Endothelial cell of umbilical vein (primary cell): Measurements from ENCODE around the gene CLEC17A. TPM values are rescaled to one million over a fixed set of nuclear protein-coding genes. Genes with fewer than 3 reads are reported as not detected.

ENCODE experiments used
- BruUV-seq: library from RNA; stranded (reverse); fragments of 400-500 nt; replicated peaks from 2 replicates; lab custom pipeline; 2021; lab: Mats Ljungman, UMichigan
- CTCF ChIA-PET: fragments of 300-600, 350-600 bp; sonication (Branson Sonifier 250); formaldehyde crosslinking; loops from one replicate; lab custom pipeline; 2021; ENCODE audit warnings: antibody characterized with exemption, inconsistent platforms; lab: Charles Lee
- POLR2A ChIA-PET: fragments of 300-600, 350-600 bp; sonication (Branson Sonifier 250); formaldehyde crosslinking; loops from one replicate; lab custom pipeline; 2021; ENCODE audit warnings: antibody characterized with exemption, inconsistent platforms; lab: Charles Lee
- DNase-seq: peaks from one replicate; pipeline ENCODE4 v3.0.0-alpha.2; 2011; ENCODE audit warnings: low read depth, low spot score
- FAIRE-seq: peaks from 2 replicates; lab custom pipeline; 2011; peaks lifted over from hg19 to GRCh38; lab: Jason Lieb, UNC
- H2AFZ ChIP-seq: 2 replicates; pipeline ENCODE4 v1.6.0; 2012; ENCODE audit warnings: low read depth, low read length, control low read depth, inconsistent platforms
- H3K27ac ChIP-seq: 2 replicates; pipeline ENCODE4 v1.5.1; 2011; ENCODE audit warnings: low read depth, mild to moderate bottlenecking, control low read depth, low read length, moderate library complexity; ENCODE audit not compliant: insufficient read depth
- H3K27me3 ChIP-seq, 2 experiments: 2 replicates each; pipeline versions ENCODE4 v1.6.0 to v1.6.1; 2011; ENCODE audit warnings: low read length in 2 of 2, mixed read lengths in 1 of 2; ENCODE audit not compliant: control insufficient read depth in 2 of 2, insufficient read depth in 2 of 2
- H3K36me3 ChIP-seq, 2 experiments: 2 replicates in 1 of 2; 3 replicates in 1 of 2; pipeline ENCODE4 v1.5.1; 2011; ENCODE audit warnings: low read length in 2 of 2, mild to moderate bottlenecking in 1 of 2, moderate library complexity in 1 of 2; ENCODE audit not compliant: control insufficient read depth in 2 of 2, insufficient read depth in 2 of 2; ENCODE audit errors: extremely low read depth in 1 of 2
- H3K4me1 ChIP-seq: 3 replicates; pipeline ENCODE4 v1.5.1; 2011; ENCODE audit warnings: mild to moderate bottlenecking, low read length; ENCODE audit not compliant: control insufficient read depth, insufficient read depth; ENCODE audit errors: extremely low read depth
- H3K4me2 ChIP-seq: 2 replicates; pipeline ENCODE4 v1.6.1; 2011; ENCODE audit warnings: low read length, control low read depth, mixed read lengths; ENCODE audit not compliant: insufficient read depth
- H3K4me3 ChIP-seq, 3 experiments: fragments of 200-600 bp in 1 of 3; sonication (generic), shearing (Covaris generic) in 1 of 3; replicated peaks in 1 of 3; 2 replicates each; pipeline ENCODE4 v1.5.1; 2011 to 2016; ENCODE audit warnings: control low read depth in 3 of 3, low read length in 3 of 3, mild to moderate bottlenecking in 2 of 3, inconsistent platforms in 1 of 3, low read depth in 1 of 3, moderate library complexity in 1 of 3; ENCODE audit not compliant: insufficient read depth in 1 of 3
- H3K79me2 ChIP-seq: 2 replicates; pipeline ENCODE4 v1.6.0; 2012; ENCODE audit warnings: low read length, inconsistent platforms; ENCODE audit not compliant: control insufficient read depth, insufficient read depth
- H3K9ac ChIP-seq: replicated peaks from 2 replicates; pipeline ENCODE3; 2011; ENCODE audit warnings: low read length, control low read depth; ENCODE audit not compliant: insufficient read depth; ENCODE audit errors: extremely low read depth
- H3K9me1 ChIP-seq: replicated peaks from 3 replicates; pipeline ENCODE4 v1.6.0; 2011; ENCODE audit warnings: mild to moderate bottlenecking, low read length; ENCODE audit not compliant: control insufficient read depth, insufficient read depth; ENCODE audit errors: extremely low read depth
- H3K9me3 ChIP-seq: replicated peaks from 2 replicates; pipeline ENCODE4 v1.5.1; 2012; ENCODE audit warnings: low read length, inconsistent platforms; ENCODE audit not compliant: control insufficient read depth, insufficient read depth
- H4K20me1 ChIP-seq: replicated peaks from 2 replicates; pipeline ENCODE3; 2011; ENCODE audit warnings: mild to moderate bottlenecking, low read length; ENCODE audit not compliant: control insufficient read depth, insufficient read depth; ENCODE audit errors: extremely low read depth
- CTCF ChIP-seq, 2 donors: IDR thresholded peaks; 1 replicate in 1 of 2; 2 replicates in 1 of 2; pipeline ENCODE4 v1.5.1; 2011; ENCODE audit warnings: low read length in 2 of 2, mild to moderate bottlenecking in 2 of 2, moderate library complexity in 2 of 2, control low read depth in 1 of 2, inconsistent platforms in 1 of 2, low read depth in 1 of 2; ENCODE audit not compliant: insufficient read depth in 1 of 2; ENCODE audit errors: extremely low read depth in 1 of 2
- FOS ChIP-seq: IDR thresholded peaks from 2 replicates; pipeline ENCODE4 v1.6.1; 2011; ENCODE audit warnings: mild to moderate bottlenecking, low read length, moderate library complexity, borderline replicate concordance; ENCODE audit not compliant: insufficient read depth
- GATA2 ChIP-seq: IDR thresholded peaks from 2 replicates; pipeline ENCODE4 v1.7.0; 2011; ENCODE audit warnings: low read depth, mild to moderate bottlenecking, moderate library complexity, mixed read lengths, low read length; ENCODE audit not compliant: insufficient read length, insufficient read depth
- MAX ChIP-seq: IDR thresholded peaks from 2 replicates; pipeline ENCODE4 v1.6.1; 2011; ENCODE audit not compliant: insufficient read depth, insufficient read length
- MYC ChIP-seq: IDR thresholded peaks from one replicate; pipeline ENCODE4 v1.6.1; 2011; ENCODE audit warnings: mild to moderate bottlenecking, low read depth, low read length
- POLR2AphosphoS5 ChIP-seq: IDR thresholded peaks from 2 replicates; pipeline ENCODE4 v1.6.1; 2012; ENCODE audit warnings: low read depth, mild to moderate bottlenecking, control low read depth, low read length, moderate library complexity; ENCODE audit not compliant: insufficient read depth
- dilution Hi-C: fragments of 300-500 bp; cut with MboI; formaldehyde crosslinking; loops from one replicate; pipeline ENCODE4 v1.15.0; 2019; ENCODE audit warnings: low sequenced_read_pairs; ENCODE audit not compliant: extremely low pct_ligation_motif_present
- intact Hi-C: fragments of 100-400 bp; cut with micrococcal nuclease; formaldehyde crosslinking; loops from one replicate; pipeline ENCODE4 v1.10.0; 2022
- polyA plus RNA-seq, 4 experiments: library from polyadenylated mRNA; depleted of rRNA in 3 of 4; stranded (reverse) in 3 of 4; unstranded in 1 of 4; fragments of >200 nt; gene quantifications; 2 replicates each; pipeline versions ENCODE4 v1.2.1 to v1.2.3, GENCODE V29; 2011 to 2012; ENCODE audit warnings: missing spikeins in 1 of 4
- total RNA-seq: library from RNA; stranded (reverse); gene quantifications from 2 replicates; pipeline ENCODE4 v1.2.3, GENCODE V29; 2021

Gene CLEC17A
- total and polyA plus RNA-seq, 2 donors (not counting 3 experiments of a cell fraction or from before 2014, with no cell fraction given) = 0.07 TPM; not detected in 1

DNA sequence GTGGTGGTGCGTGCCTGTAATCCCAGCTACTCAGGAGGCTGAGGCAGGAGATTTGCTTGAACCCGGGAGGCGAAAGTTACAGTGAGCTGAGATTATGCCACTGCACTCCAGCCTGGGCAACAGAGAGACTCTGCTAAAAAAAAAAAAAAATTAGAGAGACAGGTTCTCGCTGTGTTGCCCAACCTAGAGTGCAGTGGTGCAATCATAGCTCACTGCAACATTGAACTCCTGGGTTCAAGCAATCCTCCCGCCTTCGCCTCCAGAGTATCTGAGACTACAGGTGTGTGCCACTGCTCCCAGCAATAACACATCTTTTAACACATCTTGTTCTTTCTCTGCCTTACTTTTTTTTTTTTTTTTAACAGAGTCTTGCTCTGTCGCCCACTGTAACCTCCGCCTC lies 32.7 kb downstream of the CLEC17A start:
- intact Hi-C loops = no loop called here
- no peaks in the 10 kb centered on the region for H3K36me3 ChIP-seq
- CTCF ChIA-PET = no interaction called here
- no peaks in the 10 kb centered on the region for H4K20me1 ChIP-seq
- no peak for FAIRE-seq
- H3K4me3 ChIP-seq = no peak overlapping the region
- TF ChIP-seq MAX (no peak), FOS (no peak), POLR2AphosphoS5 (no peak)
- no peaks in the 10 kb centered on the region for H3K9me3 ChIP-seq
- no peak overlapping the region for H3K9ac ChIP-seq
- H3K27me3 ChIP-seq = no peaks in the 10 kb centered on the region
- no peaks in the 10 kb centered on the region for H3K79me2 ChIP-seq
- dilution Hi-C loops = no loop called here
- H2AFZ ChIP-seq = no peak overlapping the region
- H3K9me1 ChIP-seq = no peaks in the 10 kb centered on the region
- no peak for DNase-seq
- no peak overlapping the region for H3K4me2 ChIP-seq
- H3K4me1 ChIP-seq = no peaks in the 10 kb centered on the region
- BruUV-seq = no TSS peak
- H3K27ac ChIP-seq = no peak overlapping the region
- POLR2A ChIA-PET = no interaction called here

- Histone ChIP-seq H3K27me3 (no peaks in the 10 kb centered on the region), H3K27ac (no peak overlapping the region), H3K9me3 (no peaks in the 10 kb centered on the region), H3K36me3 (no peaks in the 10 kb centered on the region), H3K4me3 (no peak overlapping the region), H3K9ac (no peak overlapping the region), H3K4me1 (no peaks in the 10 kb centered on the region), H3K9me1 (no peaks in the 10 kb centered on the region), H2AFZ (no peak overlapping the region), H3K4me2 (no peak overlapping the region), H4K20me1 (no peaks in the 10 kb centered on the region), H3K79me2 (no peaks in the 10 kb centered on the region)
- FAIRE-seq (no peak), DNase-seq (no peak)
- no peak for TF ChIP-seq MYC
- no peak for TF ChIP-seq GATA2
- no peak for TF ChIP-seq FOS
- no peak for TF ChIP-seq MAX
- TF ChIP-seq CTCF (IDR thresholded peaks at IDR 0.05; ENCODE audit: extremely low read depth in 1 of 2, insufficient read depth in 1 of 2, low read depth in 1 of 2, low read length in 2 of 2) = no peak
- CTCF ChIA-PET = no interaction called here
- POLR2A ChIA-PET = no interaction called here
- no TSS peak for BruUV-seq
- intact Hi-C loops (no loop called here), dilution Hi-C loops (no loop called here)
Observed at GRCh38 chr19:14616407-14616806, 33.5 kb downstream of the CLEC17A start.
